WI38 (cell line): ENCODE measurements around the gene KIF1A.
"Not testable (repeated sequence)": the region's sequence is repeated elsewhere in the genome, so short reads cannot be mapped to it uniquely, and the experiment has no call there.

Experiments
- H3K4me3 ChIP-seq: 2 replicates; pipeline ENCODE4 v1.5.1; 2011; ENCODE audit warnings: low read depth, mild to moderate bottlenecking, control low read depth, low read length
- CTCF ChIP-seq: IDR thresholded peaks from 2 replicates; pipeline ENCODE4 v1.5.1; 2012; ENCODE audit warnings: low read depth, mild to moderate bottlenecking, control low read depth, low read length

The KIF1A gene

DNA sequence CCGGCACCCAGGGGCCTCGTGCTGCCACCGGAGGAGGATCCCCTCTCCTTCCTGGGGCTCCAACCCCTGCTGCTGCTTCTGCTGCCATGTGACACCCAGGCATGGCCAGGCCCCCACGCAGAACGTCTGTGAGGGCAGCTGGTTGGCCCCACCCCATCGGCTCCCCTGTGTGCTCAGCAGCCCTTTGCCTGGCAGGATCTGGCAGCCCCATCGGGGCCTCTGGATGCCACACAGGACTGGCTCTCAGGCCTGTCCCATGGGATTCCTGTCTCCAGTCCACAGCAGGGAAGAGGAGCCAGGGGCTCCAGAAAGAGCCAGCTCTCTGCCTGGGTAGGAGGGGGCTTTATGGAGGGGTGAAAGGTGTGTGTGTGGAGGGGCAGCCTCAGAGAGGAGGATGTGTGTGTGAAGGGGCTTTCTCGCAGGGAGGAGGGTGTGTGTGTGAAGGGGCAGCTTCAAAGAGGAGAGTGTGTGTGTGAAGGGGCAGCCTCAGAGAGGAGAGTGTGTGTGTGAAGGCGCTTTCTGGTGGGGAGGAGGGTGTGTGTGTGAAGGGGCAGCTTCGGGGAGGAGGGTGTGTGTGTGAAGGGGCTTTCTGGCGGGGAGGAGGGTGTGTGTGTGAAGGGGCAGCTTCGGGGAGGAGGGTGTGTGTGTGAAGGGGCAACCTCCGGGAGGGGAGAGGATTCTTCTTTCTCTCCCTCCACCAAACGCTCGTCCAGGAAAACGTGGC lies 145.4 kb downstream of the KIF1A start:
- H3K4me3 ChIP-seq: not testable (repeated sequence)

DNA sequence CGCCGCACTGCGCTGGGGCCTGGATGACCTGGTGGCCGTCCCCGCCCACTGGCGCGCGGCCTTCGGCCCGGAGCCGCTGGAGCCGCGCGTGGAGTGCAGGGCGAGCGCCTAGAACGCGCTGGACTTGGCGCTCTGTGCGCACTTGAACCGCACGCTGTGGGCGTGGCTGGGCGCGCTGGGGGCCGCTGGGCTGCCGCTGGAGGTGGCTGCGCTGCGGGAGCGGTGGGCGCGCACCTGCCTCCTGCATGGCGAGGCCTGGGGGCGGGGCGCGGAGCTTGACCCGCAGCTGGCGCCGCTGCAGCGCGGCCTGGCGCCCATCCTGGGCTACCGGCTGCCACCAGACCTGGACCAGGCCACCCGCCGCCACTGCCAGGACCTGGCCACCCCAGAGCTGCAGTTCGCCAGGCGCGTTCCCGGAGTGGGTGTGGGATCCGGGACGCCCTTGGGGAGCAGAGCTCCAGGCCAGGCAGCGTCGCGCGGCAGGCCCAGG lies 147.3 kb downstream of the KIF1A start:
- TF ChIP-seq CTCF: no peak
- H3K4me3 ChIP-seq: no peak overlapping the region

DNA sequence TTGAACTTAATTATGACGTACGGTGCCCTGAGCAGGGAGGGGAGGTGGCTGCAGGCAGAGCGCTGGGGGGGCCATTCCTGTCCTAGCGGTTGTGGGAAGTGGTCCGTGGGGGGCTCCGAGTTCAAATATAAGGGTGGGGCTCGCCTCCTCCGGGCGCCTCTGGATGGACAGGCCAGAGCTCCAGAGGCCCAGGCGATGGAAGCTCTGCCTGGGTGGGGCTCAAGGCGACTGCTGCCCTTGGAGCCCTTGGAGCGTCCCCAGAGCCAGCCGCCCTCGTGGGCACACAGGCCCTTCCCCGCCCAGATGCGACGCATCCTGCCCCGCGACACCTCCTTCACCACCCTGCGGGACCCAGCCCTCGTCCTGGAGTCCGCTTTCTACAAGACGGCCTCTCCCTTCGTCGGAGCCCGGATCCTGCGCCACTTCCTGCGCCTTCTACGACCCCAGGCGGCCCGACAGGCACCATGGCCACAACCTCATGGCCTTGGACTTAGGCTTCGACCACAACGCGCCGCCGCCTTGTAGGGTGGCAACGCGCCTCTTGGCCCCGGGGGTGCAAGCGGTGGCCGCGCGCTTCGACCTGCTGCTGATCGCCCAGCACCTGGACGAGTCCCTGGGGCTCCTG lies 147.8 kb downstream of the KIF1A start:
- no peak overlapping the region for H3K4me3 ChIP-seq
- no peak for TF ChIP-seq CTCF

GRCh38 chr2:240670950-240671349 lies 149.1 kb downstream of the KIF1A start:
- H3K4me3 ChIP-seq: no peak overlapping the region
- TF ChIP-seq CTCF: no peak

DNA sequence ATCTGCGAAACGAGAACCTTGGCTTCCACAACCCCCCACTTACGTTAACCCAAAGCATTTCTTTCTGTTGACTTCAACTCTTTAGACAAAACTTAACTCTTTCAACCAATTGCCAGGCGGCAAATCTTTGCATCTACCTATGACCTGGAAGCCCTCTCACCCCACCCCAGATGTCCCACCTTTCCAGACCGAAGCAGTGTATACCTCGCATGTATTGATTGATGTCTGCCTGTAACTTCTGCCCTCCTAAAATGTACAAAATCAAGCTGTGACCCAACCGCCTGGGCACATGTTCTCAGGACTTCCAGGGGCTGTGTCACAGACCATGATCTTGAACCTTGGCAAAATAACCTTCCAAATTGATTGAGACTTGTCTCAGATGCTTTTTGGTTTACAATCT lies 149.6 kb downstream of the KIF1A start:
- H3K4me3 ChIP-seq: no peak overlapping the region
- TF ChIP-seq CTCF: no peak

- TF ChIP-seq CTCF: no peak
- no peak overlapping the region for H3K4me3 ChIP-seq
Observed at GRCh38 chr2:240664622-240665021, 155.4 kb downstream of the KIF1A start.
